CD4-positive, alpha-beta T cell (primary cell): Measurements from ENCODE around the gene PPP2R2B. TPM values are rescaled to one million over a fixed set of nuclear protein-coding genes. Genes with fewer than 3 reads are reported as not detected.

Experiments used
- ATAC-seq: fragments of 200-7000 bp; cut with Tn5 transposase; one replicate; pipeline ENCODE4 v1.10.0; 2022; ENCODE audit warnings: mild to moderate bottlenecking; ENCODE audit not compliant: poor library complexity
- CTCF ChIA-PET: fragments of 350-600 bp; sonication (Branson Sonifier 250); formaldehyde crosslinking; loops from one replicate; lab custom pipeline; 2021; ENCODE audit warnings: antibody characterized with exemption, inconsistent platforms; lab: Charles Lee
- POLR2A ChIA-PET: fragments of 350-600 bp; sonication (Branson Sonifier 250); formaldehyde crosslinking; loops from one replicate; lab custom pipeline; 2021; ENCODE audit warnings: antibody characterized with exemption, inconsistent platforms; lab: Charles Lee
- DNase-seq, 14 experiments: peaks; one replicate each; pipeline ENCODE4 v3.0.0-alpha.2; 2013 to 2020; ENCODE audit warnings: mixed read lengths in 2 of 14
- H3K27ac ChIP-seq, 2 donors: one replicate each; pipeline versions ENCODE4 v1.5.1 to v1.7.0; 2013; ENCODE audit warnings: low read length in 2 of 2, low read depth in 1 of 2, mild to moderate bottlenecking in 1 of 2
- H3K27me3 ChIP-seq, 2 experiments: 1 replicate in 1 of 2; 2 replicates in 1 of 2; pipeline versions ENCODE4 v1.6.1 to v1.7.0; 2013; ENCODE audit warnings: low read length in 2 of 2, control low read depth in 1 of 2, mild to moderate bottlenecking in 1 of 2, moderate library complexity in 1 of 2; ENCODE audit not compliant: insufficient read depth in 2 of 2, control insufficient read depth in 1 of 2
- H3K36me3 ChIP-seq: one replicate; pipeline ENCODE4 v1.6.1; 2013; ENCODE audit warnings: low read length, control low read depth; ENCODE audit not compliant: insufficient read depth
- H3K4me1 ChIP-seq: one replicate; pipeline ENCODE4 v1.6.1; 2013; ENCODE audit warnings: low read length, control low read depth; ENCODE audit not compliant: insufficient read depth
- H3K4me3 ChIP-seq: one replicate; pipeline ENCODE4 v1.5.1; 2013; ENCODE audit warnings: mild to moderate bottlenecking, low read length, moderate library complexity
- H3K9me3 ChIP-seq, 2 experiments: 1 replicate in 1 of 2; 2 replicates in 1 of 2; pipeline versions ENCODE4 v1.6.1 to v1.7.0; 2013; ENCODE audit warnings: low read length in 2 of 2, mild to moderate bottlenecking in 2 of 2, control low read depth in 1 of 2, moderate library complexity in 1 of 2; ENCODE audit not compliant: control insufficient read depth in 1 of 2, insufficient read depth in 1 of 2
- H3K27ac Mint-ChIP-seq: one replicate; pipeline ENCODE4 v1.8.0; 2020; ENCODE audit warnings: mixed read lengths
- H3K27me3 Mint-ChIP-seq: one replicate; pipeline ENCODE4 v1.8.0; 2021; ENCODE audit warnings: mixed read lengths
- H3K36me3 Mint-ChIP-seq: one replicate; pipeline ENCODE4 v1.8.0; 2021; ENCODE audit warnings: low read depth, mixed read lengths
- H3K4me1 Mint-ChIP-seq: one replicate; pipeline ENCODE4 v1.8.0; 2021; ENCODE audit warnings: low read depth, mixed read lengths
- H3K4me3 Mint-ChIP-seq: one replicate; pipeline ENCODE4 v1.8.0; 2020; ENCODE audit warnings: mild to moderate bottlenecking, mixed read lengths
- H3K9me3 Mint-ChIP-seq: one replicate; pipeline ENCODE4 v1.8.0; 2020; ENCODE audit warnings: mixed read lengths
- CTCF ChIP-seq: fragments of 200-600 bp; IDR thresholded peaks from one replicate; pipeline ENCODE4 v1.8.0; 2022; ENCODE audit warnings: antibody characterized with exemption, mild to moderate bottlenecking
- intact Hi-C, 2 experiments: fragments of 100-400 bp; cut with DNase I in 1 of 2; cut with micrococcal nuclease in 1 of 2; formaldehyde crosslinking; loops; one replicate each; pipeline versions ENCODE4 v1.15.1 to v1.9.0; 2023 to 2025; cut with DNase I, micrococcal nuclease
- total RNA-seq, 174 experiments: library from RNA in 2 of 174; stranded (reverse) in 2 of 174; gene quantifications; one replicate each; pipeline ENCODE4 v1.2.3 and lab custom pipeline; 2021 to 2026

The PPP2R2B gene
- total RNA-seq, 2 experiments from 2014 or later, result 4.1 to 4.2 TPM

GRCh38 chr5:146789712-146790653 lies 88.6 kb downstream of the PPP2R2B start:
- Histone ChIP-seq H3K36me3 (no peaks in the 10 kb centered on the region), H3K4me3 (no peak overlapping the region), H3K4me1 (no peaks in the 10 kb centered on the region), H3K27ac (no peak overlapping the region), H3K9me3 (no peaks in the 10 kb centered on the region), H3K27me3 (no peaks in the 10 kb centered on the region)
- H3K4me1 Mint-ChIP-seq, result peaks cover 7% of the 10 kb centered on the region
- no peak for ATAC-seq
- no peaks in the 10 kb centered on the region for H3K9me3 Mint-ChIP-seq
- POLR2A ChIA-PET, result no interaction called here
- CTCF ChIA-PET, result no interaction called here
- H3K4me3 Mint-ChIP-seq, result no peak overlapping the region
- TF ChIP-seq CTCF, result no peak
- intact Hi-C loops, result no loop called here
- no peak overlapping the region for H3K27ac Mint-ChIP-seq
- no peaks in the 10 kb centered on the region for H3K36me3 Mint-ChIP-seq
- no peaks in the 10 kb centered on the region for H3K27me3 Mint-ChIP-seq
- no peak for DNase-seq

- no peaks in the 10 kb centered on the region for H3K36me3 Mint-ChIP-seq
- no peaks in the 10 kb centered on the region for H3K9me3 Mint-ChIP-seq
- no peak for TF ChIP-seq CTCF
- ATAC-seq (no peak), DNase-seq (no peak)
- Histone ChIP-seq H3K4me3 (no peak overlapping the region), H3K36me3 (no peaks in the 10 kb centered on the region), H3K27me3 (no peaks in the 10 kb centered on the region), H3K4me1 (no peaks in the 10 kb centered on the region), H3K9me3 (no peaks in the 10 kb centered on the region), H3K27ac (no peak overlapping the region)
- H3K4me3 Mint-ChIP-seq, result no peak overlapping the region
- intact Hi-C loops, result no loop called here
- H3K27ac Mint-ChIP-seq, result no peak overlapping the region
- no peaks in the 10 kb centered on the region for H3K27me3 Mint-ChIP-seq
- POLR2A ChIA-PET, result no interaction called here
- H3K4me1 Mint-ChIP-seq, result peaks cover under 1% of the 10 kb centered on the region
- CTCF ChIA-PET, result no interaction called here
Measured at GRCh38 chr5:146788898-146789297, 89.7 kb downstream of the PPP2R2B start.

GRCh38 chr5:146785065-146785464 lies 93.5 kb downstream of the PPP2R2B start:
- intact Hi-C loops, result no loop called here
- Histone ChIP-seq H3K4me3 (no peak overlapping the region), H3K27ac (no peak overlapping the region), H3K4me1 (no peaks in the 10 kb centered on the region), H3K36me3 (no peaks in the 10 kb centered on the region), H3K27me3 (no peaks in the 10 kb centered on the region), H3K9me3 (no peaks in the 10 kb centered on the region)
- H3K4me3 Mint-ChIP-seq, result no peak overlapping the region
- no peak for TF ChIP-seq CTCF
- DNase-seq (no peak), ATAC-seq (no peak)
- no peaks in the 10 kb centered on the region for H3K9me3 Mint-ChIP-seq
- H3K27me3 Mint-ChIP-seq, result no peaks in the 10 kb centered on the region
- POLR2A ChIA-PET, result interaction anchor here (1.1 kb wide), 1 partner anchor 11 kb away, joined by 3 read pairs; no protein-coding TSS in a partner anchor
- CTCF ChIA-PET, result no interaction called here
- H3K36me3 Mint-ChIP-seq, result no peaks in the 10 kb centered on the region
- no peak overlapping the region for H3K27ac Mint-ChIP-seq
- H3K4me1 Mint-ChIP-seq, result no peaks in the 10 kb centered on the region
